Measurements from ENCODE around the gene BTBD17. TPM values are rescaled to one million over a fixed set of nuclear protein-coding genes. Genes with fewer than 3 reads are reported as not detected.

BTBD17 gene
- total RNA-seq, 1 donor from 2014 or later, result 2.7 TPM

GRCh38 chr17:74343526-74344284, 18.0 kb downstream of the BTBD17 start:
- H3K36me3 Mint-ChIP-seq (ENCODE audit: low read depth, unreplicated experiment), result peaks cover 11% of the 10 kb centered on the region
- no peaks in the 10 kb centered on the region for H3K9me3 Mint-ChIP-seq (ENCODE audit: unreplicated experiment)

GRCh38 chr17:74343121-74343520, 18.5 kb downstream of the BTBD17 start:
- peaks cover 11% of the 10 kb centered on the region for H3K36me3 Mint-ChIP-seq (ENCODE audit: low read depth, unreplicated experiment)
- peaks cover 6% of the 10 kb centered on the region for H3K27me3 Mint-ChIP-seq (ENCODE audit: unreplicated experiment)
- H3K4me1 Mint-ChIP-seq (ENCODE audit: unreplicated experiment), result peaks cover 23% of the 10 kb centered on the region
- TF ChIP-seq CTCF (IDR thresholded peaks at IDR 0.05; ENCODE audit: unreplicated experiment), result no peak
- H3K27ac Mint-ChIP-seq (ENCODE audit: unreplicated experiment), result no peak overlapping the region
- H3K4me3 Mint-ChIP-seq (ENCODE audit: unreplicated experiment), result no peak overlapping the region
- no peak for DNase-seq (ENCODE audit: low spot score)
- no peaks in the 10 kb centered on the region for H3K9me3 Mint-ChIP-seq (ENCODE audit: unreplicated experiment)

More at GRCh38 chr17:74343526-74344284, 18.0 kb downstream of the BTBD17 start:
- Mint-ChIP-seq H3K27me3 (ENCODE audit: unreplicated experiment) (peaks cover 10% of the 10 kb centered on the region), H3K4me1 (ENCODE audit: unreplicated experiment) (peaks cover 28% of the 10 kb centered on the region), H3K4me3 (ENCODE audit: unreplicated experiment) (no peak overlapping the region), H3K27ac (ENCODE audit: unreplicated experiment) (no peak overlapping the region)
- no peak for TF ChIP-seq CTCF (IDR thresholded peaks at IDR 0.05; ENCODE audit: unreplicated experiment)
- no peak for DNase-seq (ENCODE audit: low spot score)

GRCh38 chr17:74342224-74342623, 19.4 kb downstream of the BTBD17 start:
- Mint-ChIP-seq H3K27me3 (ENCODE audit: unreplicated experiment) (peaks cover 6% of the 10 kb centered on the region), H3K27ac (ENCODE audit: unreplicated experiment) (no peak overlapping the region), H3K36me3 (ENCODE audit: low read depth, unreplicated experiment) (peaks cover 11% of the 10 kb centered on the region), H3K9me3 (ENCODE audit: unreplicated experiment) (no peaks in the 10 kb centered on the region), H3K4me3 (ENCODE audit: unreplicated experiment) (no peak overlapping the region), H3K4me1 (ENCODE audit: unreplicated experiment) (peaks cover 20% of the 10 kb centered on the region)
- TF ChIP-seq CTCF (IDR thresholded peaks at IDR 0.05; ENCODE audit: unreplicated experiment), result no peak
- DNase-seq (ENCODE audit: low spot score), result no peak

GRCh38 chr17:74340470-74341023, 21.1 kb downstream of the BTBD17 start:
- no peak overlapping the region for H3K4me3 Mint-ChIP-seq (ENCODE audit: unreplicated experiment)
- H3K27me3 Mint-ChIP-seq (ENCODE audit: unreplicated experiment), result peaks cover 10% of the 10 kb centered on the region
- no peak overlapping the region for H3K27ac Mint-ChIP-seq (ENCODE audit: unreplicated experiment)
- DNase-seq (ENCODE audit: low spot score), result no peak
- no peaks in the 10 kb centered on the region for H3K9me3 Mint-ChIP-seq (ENCODE audit: unreplicated experiment)
- TF ChIP-seq CTCF (IDR thresholded peaks at IDR 0.05; ENCODE audit: unreplicated experiment), result no peak
- H3K36me3 Mint-ChIP-seq (ENCODE audit: low read depth, unreplicated experiment), result peaks cover 16% of the 10 kb centered on the region
- peaks cover 19% of the 10 kb centered on the region for H3K4me1 Mint-ChIP-seq (ENCODE audit: unreplicated experiment)

GRCh38 chr17:74339537-74340195, 22.0 kb downstream of the BTBD17 start:
- H3K27ac Mint-ChIP-seq (ENCODE audit: unreplicated experiment), result no peak overlapping the region
- DNase-seq (ENCODE audit: low spot score), result no peak
- H3K27me3 Mint-ChIP-seq (ENCODE audit: unreplicated experiment), result peaks cover 8% of the 10 kb centered on the region
- H3K9me3 Mint-ChIP-seq (ENCODE audit: unreplicated experiment), result no peaks in the 10 kb centered on the region
- TF ChIP-seq CTCF (IDR thresholded peaks at IDR 0.05; ENCODE audit: unreplicated experiment), result no peak
- H3K4me3 Mint-ChIP-seq (ENCODE audit: unreplicated experiment), result no peak overlapping the region
- H3K36me3 Mint-ChIP-seq (ENCODE audit: low read depth, unreplicated experiment), result peaks cover 10% of the 10 kb centered on the region
- peaks cover 14% of the 10 kb centered on the region for H3K4me1 Mint-ChIP-seq (ENCODE audit: unreplicated experiment)
